NCI-H128 (cell line): ENCODE data around the gene ARL5C.

Experiments
- DNase-seq: peaks from one replicate; lab custom pipeline; 2025; ENCODE audit not compliant: unreplicated experiment; lab: John Stamatoyannopoulos, UW

Gene ARL5C

DNA sequence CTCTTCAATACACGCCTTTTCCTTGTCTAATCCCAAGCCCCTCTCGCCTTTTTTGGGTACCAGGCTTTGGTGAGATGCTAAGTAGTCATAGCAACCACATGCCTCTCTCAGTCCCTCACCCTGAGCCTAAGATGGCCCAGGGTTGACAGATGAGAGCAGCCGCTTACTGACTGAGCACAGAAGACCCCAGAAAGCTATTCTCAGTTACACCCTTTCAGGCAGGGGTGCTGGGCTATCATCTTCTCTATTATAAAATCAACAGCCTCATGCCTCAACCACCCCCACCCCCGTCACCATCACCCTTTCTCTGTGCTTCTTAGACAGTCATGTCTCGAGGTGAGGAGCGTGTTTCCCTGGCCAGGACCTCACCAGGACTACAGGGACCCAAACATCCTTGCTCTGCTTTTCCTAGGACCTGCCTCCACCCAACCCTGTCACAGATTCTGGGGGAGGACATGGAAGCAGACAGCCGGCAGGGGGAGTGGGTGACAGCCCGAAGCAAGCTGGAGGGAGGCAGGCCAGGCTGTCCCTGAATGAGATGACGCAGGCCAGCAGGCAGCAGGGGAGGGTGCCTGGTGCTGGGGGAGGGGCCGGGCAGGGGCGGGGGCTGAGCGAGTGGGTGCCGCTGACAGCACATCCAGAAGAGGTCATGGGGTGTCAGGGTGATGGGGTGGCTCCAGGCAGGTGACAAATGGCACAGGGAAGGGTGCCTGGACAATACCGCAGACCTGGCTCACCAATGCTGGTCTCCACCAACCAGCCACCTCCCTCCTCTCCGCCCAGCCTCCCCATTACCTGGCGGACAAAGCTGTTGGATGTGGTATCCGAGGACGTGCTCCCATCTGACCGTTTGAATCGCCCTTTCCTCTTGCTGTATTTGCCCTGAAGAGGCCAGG is 28.4 kb upstream of the ARL5C start:
- no peak for DNase-seq

DNA sequence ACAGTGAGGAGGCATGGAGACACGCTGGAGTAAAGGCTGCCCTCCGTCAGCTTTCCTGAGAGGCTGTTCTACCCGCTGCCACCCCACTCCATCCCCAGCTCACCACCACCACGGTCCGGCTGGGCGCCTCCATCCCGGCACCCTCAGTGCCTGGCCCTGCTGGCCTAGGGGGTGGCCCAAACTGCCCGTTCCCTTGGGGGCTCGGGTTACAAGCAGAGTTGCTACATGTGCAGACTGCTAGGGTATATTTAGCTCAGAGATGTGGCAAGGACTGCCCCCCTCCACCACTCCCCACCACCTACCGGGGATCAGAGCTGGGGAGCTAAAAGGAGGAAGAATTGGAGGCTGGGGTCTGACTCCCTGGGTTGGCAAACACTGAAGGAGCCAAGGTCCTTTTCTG is 27.4 kb upstream of the ARL5C start:
- DNase-seq = no peak

DNA sequence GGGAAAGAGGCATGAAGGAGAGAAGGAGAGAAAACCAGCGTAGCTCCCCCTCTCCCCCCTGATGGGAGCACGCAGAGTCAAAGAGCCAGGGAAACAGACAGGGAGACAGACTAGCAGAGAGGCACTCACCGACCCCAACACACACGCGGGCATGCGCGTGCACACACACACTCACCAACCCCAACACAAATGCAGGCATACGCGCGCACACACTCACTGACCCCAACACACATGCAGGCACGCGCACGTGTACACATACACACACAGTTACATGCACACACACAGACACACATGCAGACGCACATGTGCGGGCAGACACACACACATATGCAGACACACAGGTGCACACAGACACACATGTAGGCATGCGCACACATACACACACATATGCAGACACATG is 26.9 kb upstream of the ARL5C start:
- no peak for DNase-seq

DNA sequence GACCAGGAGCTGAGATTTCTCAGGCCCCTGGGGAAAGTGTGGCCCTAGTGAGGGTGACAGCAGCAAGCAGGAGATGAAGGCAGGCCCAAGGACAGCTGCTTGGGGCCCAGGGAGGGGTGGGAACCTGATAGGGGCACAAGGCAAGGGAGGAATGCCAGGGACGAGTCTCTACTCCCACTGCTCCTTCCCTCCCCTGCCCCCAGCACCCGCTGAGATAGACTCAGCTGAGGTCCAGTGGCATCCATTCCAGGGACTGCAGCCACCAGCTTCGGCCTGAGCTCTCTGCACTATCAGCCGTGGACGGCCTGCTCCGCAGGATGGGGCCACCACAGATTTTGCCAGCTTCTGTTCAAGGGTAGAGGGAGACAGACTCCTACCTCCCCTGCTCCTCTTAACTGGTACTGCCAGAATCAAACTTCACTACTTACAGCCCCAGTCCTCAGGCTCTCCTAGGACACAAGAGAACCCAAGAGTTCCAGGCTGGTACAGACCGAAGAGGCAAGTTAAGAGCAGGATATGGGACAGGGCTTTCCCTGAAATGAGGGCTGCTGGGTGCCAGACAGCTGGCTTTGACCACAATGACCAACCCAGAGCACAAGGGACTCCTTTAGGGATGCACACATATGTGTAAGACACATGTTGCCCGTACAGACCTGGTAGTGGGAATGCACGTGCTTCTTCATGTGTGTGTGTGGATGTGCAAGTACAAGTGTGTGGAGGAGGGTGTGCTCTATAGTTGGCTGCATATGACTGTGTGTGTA is 26.0 kb upstream of the ARL5C start:
- DNase-seq = no peak

DNA sequence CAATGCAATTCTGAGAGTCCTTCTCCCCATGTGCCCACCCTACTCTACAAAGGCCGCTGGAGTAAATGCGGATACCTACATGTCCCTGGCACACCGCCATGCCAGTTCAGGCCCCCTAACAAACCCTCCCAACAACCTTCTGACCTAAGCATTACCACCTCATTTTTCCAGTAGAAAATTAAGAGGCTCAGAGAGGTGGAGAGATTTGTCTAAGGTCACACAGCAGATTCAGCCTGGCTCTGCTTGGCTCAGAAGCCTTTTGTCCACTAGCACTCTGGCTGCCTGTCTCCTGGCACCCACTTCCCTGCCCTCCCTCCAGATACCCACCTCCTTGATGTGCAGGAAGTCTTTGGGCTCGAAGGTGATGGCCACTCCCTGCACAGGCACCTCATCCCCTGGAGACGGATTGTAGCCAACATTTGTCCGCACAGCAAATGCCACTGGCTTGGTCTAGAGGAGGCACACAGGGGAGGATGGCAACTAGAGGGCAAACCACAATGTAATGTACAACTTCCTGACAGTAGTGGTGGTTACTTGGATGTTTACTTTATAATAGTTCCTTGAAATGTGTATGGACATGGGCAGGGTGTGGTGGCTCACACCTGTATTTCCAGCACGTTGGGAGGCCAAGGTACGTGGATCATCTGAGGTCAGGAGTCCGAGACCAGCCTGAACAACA is 21.3 kb upstream of the ARL5C start:
- no peak for DNase-seq

DNA sequence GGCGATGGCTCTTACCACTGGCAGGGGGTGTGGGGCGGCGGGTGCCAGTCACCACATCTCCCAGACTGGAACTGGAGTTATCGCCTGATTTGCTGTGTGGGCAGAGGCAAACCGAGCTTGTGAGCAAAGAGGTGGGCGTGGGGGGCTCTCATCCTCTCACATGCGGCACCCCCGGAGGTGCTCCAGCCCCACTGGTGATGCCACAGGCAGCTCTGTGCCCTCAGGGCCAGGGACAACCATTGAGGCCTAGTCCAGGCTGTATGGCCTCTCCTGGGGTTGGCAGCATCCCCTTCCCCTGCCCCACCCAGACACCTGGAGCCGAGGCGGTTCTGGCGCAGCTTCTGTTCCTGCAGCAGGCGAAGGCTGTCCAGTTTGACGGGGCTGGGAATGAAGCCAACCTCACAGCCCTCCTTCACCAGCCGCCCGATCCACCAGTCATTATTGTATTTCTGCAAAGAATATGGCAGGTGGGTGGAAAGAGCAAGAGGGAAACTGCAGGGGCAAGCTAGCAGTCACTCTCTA is 20.6 kb upstream of the ARL5C start:
- DNase-seq = no peak

DNA sequence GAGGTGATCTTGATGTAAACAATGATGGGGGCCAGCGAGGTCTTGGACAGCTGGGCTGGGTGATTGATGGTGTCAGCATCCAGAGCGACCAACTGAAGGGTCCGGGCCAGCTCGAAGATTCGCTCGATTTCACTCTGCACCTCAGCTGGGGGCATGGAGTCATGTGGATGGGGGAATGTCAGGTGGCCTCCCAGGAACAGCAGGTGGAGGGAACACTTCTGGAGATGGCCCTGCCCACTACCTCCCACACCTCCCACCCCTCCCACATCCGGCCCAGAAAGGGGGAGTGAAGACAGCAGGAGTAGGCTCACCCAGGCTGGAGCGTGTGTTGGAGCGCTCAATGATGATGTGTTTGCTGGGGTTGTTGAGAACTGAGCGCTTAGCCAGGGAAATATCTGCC is 17.8 kb upstream of the ARL5C start:
- no peak for DNase-seq

DNA sequence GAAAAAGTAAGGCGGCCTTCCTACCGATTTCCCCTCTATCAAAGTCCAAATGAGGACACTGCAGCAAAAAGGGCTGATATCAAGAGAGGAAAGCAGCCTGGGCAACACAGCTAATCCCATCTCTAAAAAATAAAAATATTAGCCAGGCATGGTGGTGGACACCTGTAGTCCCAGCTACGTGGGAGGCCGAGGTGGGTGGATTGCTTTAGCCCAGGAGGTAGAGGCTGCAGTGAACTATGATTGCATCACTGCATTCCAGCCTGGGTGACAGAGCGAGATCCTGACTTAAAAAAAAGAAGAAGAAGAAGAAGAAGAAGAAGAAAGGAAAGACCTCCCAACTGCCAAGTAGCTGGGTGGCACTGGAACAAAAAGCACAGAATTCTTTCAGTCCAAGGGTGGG is 17.1 kb upstream of the ARL5C start:
- no peak for DNase-seq

DNA sequence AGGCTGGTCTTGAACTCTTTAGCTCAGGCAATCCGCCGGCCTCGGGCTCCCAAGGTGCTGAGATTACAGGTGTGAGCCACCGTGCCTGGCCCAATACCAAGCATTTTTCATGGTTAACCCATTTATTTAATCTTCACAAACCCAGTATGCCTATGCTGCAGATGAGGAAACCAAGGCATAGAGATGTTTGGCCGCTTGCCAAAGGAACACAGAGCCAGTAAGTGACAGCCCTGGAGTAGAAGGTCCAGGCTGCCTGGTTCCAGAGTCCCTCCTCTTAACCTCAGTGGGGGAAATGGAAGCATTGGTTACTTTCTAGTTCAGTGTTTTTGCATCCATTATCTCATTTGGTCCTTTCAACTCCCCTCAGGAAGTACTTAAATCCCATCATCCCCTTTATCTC is 15.3 kb upstream of the ARL5C start:
- no peak for DNase-seq

DNA sequence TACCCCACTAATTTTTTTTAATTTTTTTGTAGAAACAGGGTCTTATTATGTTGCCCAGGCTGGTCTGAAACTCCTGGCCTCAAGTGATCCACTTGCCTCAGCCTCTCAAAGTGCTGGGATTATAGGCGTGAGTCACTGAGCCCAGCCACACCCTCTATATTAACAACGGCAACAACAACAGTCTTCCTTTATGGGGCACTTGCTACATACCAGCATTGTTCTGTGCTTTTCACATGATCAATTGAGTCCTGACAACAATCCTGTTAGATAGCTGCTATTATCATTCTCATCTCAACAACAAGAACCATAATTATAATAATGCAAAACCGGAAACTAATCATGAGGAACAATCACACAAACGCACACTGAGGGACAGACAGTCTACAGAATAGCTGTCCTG is 12.6 kb upstream of the ARL5C start:
- DNase-seq = no peak

DNA sequence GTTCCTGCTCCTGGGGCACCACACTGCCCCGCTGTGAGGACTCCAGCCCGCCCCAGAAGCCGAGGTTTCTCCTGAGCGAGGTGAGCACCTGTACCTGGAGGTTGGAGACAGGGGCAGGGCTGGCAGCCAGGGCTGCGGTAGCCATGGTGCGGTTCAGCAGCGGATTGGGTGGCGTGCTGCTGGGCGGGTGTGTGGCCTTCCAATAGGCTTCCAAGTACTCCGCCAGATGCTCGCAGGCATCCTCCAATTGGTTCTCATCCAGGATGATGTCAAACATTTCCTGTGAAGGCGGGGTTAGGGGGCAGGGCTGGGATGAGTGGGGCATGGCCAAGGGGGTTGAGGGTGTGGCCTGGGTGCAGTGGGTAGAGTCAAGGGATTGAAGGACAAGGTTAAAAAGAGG is 11.3 kb upstream of the ARL5C start:
- DNase-seq = no peak

DNA sequence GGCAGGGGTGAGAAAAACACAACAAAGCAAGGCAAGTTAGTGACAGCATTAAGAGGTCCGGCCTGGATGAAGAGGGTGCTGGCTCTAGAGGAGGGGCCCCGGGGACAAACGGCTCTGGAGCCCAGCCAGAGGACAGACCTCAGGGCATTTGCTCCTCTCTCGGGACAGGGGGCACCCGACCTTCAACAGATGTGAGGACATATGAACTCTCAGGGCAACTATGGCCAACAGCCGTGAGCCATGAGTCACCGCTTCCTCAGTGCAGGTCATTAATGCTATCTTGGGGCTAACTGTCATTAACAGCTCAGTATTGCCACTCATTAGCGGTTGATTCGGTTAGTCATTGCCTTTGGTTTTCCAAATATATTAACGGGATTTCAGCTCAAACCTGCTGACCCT is 9.7 kb upstream of the ARL5C start:
- DNase-seq = no peak

DNA sequence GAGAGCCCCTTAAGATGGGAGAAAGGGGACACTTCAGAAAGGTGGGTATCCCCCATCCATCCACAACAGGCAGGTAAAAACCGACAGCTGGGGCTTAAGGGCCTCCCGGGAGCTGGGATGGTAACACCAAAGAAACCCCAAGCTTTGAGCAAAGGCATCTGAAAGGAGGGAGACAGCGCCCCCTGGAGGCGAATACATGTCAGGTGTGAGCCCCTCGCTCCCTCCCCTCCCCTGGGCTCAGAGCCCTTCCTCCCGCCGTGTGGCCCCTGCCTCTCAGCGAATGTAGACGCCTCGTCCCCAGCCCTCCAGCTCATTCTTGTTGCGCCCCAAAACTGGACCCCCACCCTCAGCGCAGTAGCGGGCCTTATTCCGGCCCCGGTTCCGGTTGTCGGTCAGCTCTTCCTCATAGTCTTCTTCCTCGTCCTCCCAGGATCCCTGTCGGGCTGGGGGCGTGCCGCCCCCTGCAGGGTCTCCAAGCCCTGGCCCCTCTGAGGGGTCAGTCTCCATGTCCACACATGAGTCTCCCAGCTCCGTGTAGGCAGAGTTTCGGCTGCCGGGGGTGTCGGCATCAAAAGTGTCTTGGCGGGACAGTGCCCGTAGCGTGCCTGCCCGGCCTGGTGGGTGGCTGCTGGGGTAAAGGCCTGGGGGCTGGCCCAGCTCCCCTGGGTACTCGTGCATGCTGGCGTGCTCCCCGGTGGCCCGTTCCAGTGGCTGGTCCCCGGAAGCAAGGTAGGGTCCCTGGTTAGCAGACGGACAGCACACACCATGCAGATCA is 9.1 kb upstream of the ARL5C start:
- DNase-seq = no peak

DNA sequence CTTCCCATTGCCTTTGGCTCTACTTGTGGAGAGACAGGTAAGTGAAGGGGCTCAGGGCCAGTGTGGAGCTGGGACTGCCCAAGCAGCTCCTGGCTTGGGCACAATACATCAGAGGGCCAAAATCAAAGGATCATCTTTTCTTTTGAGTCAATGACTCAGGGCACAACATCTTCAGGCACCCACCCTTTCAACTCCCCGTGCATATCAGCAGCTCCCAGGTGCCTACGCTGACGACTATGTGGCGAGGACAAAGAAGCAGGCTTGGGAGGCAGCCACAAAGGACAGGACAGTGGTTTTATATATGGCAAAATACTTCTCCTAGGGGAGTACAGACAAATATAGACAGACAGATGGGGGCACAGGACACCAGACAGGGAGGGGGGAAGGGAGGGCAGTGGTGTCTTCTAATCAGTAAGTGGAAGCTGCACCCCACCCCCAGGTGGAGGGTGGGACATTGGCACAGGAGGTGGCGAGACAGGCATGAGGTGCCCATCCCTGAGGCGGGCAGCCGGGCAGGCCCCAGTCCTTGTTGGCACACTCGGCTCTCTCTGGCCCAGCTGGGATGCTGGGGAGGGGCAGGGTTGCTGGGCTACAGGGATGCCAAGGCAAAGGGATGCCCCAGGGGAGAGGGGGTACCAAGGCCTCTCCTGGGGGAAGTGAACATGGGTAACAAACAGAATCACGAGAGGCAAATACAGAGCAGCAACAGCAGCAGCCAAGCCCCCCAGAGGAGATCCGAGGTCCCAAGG is 7.7 kb upstream of the ARL5C start:
- no peak for DNase-seq

DNA sequence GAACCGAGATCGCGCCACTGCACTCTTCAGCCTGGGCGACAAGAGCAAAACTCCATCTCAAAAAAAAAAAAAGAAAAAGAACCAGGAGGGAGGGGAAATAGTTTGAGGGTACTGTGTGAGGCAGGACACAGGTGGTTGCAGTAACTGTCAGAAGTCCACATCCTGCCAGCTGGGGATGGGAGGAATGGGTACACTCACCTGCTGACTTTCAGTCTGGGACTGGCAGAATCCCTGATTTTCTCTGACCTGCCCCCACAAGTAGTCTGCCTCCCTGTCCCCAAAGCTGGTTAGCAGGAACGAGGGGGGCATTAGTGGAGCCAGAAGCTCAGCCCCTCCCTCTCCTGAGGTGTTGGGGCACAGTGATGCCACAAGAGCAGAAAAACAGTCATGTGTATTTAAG is 7.1 kb upstream of the ARL5C start:
- no peak for DNase-seq

DNA sequence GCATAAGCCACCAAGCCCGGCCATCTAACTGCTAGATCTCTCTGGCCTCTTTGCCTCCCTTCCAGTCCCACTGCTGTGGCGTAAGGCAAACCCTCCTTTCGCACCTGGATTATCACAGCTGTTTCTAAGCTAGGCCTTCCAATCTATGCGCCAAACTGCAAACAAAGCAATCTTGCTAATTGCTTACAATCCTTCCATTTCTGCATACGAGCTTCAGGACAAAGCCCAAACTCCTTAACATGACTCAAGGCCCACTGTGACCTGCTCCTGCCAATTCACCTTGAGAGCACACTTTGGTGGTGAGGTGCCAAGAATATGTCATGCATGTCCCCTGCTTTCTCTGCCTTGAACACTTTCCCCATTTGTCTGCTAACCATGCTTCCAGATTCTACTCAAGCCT is 6.0 kb upstream of the ARL5C start:
- DNase-seq = no peak

DNA sequence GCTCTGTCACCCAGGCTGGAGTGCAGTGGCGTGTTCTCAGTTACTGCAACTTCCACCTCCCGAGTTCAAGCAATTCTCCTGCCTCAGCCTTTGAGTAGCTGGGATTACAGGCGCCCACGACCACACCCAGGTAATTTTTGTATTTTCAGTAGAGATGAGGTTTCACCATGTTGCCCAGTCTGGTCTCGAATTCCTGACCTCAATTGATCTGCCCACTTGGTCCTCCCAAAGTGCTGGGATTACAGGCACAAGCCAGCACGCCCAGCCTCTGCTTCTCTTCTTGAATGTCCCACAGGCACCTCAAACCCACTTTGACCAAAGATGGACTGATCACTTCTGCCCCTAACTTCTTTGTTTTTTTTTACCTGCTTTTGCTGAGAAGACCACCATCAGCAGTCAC is 4.6 kb upstream of the ARL5C start:
- DNase-seq = no peak

DNA sequence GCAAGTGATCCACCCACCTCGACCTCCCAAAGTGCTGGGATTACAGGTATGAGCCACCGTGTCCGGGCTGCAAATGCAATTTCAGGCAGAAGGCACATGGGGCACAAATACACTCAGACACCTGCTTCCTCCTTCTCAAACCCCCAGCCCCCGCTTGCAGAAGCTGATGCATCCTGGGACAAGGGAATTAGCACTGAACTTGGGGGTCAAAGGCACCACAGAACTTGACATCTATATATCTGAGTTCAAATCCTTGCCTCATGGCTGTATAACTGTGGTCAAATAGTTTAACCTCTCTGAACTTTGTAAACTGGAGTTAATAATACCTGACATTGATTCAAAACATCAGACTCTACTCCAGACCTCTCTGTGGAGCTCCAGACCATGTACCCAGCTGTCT is 4.1 kb upstream of the ARL5C start:
- DNase-seq = no peak

DNA sequence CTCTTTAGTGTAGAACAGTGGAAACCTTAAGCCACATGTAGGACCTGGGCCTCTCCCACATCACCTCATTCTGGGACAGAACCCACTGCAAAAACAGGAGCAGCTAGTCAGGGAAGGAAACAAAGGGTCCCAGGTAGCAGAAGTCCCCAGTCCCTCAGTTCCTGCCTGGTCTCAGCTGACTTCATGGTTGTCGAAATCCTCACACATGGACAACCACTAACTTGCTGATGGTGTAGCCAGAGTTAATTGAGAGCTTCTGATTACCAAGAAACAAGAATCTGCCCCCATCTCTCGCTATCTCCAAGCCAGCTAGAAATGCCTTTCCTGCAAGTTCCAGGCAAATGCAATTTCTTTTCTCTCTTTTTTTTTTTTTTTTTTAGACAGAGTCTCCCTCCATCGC is 3.6 kb upstream of the ARL5C start:
- DNase-seq = no peak

DNA sequence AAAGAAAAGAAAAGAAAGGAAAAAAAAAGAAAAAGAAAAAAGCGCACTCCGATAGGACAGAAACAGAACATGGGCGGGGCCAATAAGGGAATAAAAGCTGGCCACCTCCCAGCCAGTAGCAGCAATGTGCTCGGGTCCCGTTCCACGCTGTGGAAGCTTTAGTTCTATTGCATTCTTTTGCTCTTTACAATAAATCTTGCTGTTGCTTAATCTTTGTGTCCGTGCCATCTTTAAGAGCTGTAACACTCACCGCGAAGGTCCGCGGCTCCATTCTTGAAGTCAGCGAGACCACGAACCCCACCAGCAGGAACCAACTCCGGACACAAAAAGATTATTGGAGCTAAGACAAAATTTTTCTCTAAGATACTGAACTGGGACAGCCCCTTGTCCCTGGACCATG is 3.1 kb upstream of the ARL5C start:
- DNase-seq = no peak
